Kidney (tissue), 14 donors: ENCODE measurements around the gene GARIN3. TPM values are rescaled to one million over a fixed set of nuclear protein-coding genes. Genes with fewer than 3 reads are reported as not detected.

Source experiments
- DNase-seq, 5 donors: peaks; one replicate each; pipeline ENCODE4 v3.0.0-alpha.2; 2013 to 2020
- FAIRE-seq: peaks from 2 replicates; lab custom pipeline; 2012; peaks lifted over from hg19 to GRCh38; lab: Jason Lieb, UNC
- H3K27ac ChIP-seq, 2 donors: one replicate each; pipeline ENCODE4 v1.7.0; 2013; ENCODE audit warnings: low read depth in 2 of 2, low read length in 2 of 2, inconsistent platforms in 1 of 2
- H3K27me3 ChIP-seq: one replicate; pipeline ENCODE4 v1.7.1; 2013; ENCODE audit warnings: low read length, inconsistent platforms; ENCODE audit not compliant: control insufficient read depth, insufficient read depth
- H3K36me3 ChIP-seq, 3 donors: one replicate each; pipeline versions ENCODE4 v1.7.0 to v1.7.1; 2013; ENCODE audit warnings: low read length in 3 of 3, control low read depth in 1 of 3, inconsistent platforms in 1 of 3; ENCODE audit not compliant: insufficient read depth in 3 of 3, control insufficient read depth in 2 of 3
- H3K4me1 ChIP-seq, 3 donors: one replicate each; pipeline versions ENCODE4 v1.7.0 to v1.7.1; 2013; ENCODE audit warnings: low read length in 3 of 3, inconsistent platforms in 1 of 3, low read depth in 1 of 3; ENCODE audit not compliant: control insufficient read depth in 2 of 3, insufficient read depth in 2 of 3
- H3K4me3 ChIP-seq, 3 donors: one replicate each; pipeline versions ENCODE4 v1.7.0 to v1.8.1; 2013; ENCODE audit warnings: low read length in 3 of 3, control low read depth in 1 of 3, inconsistent platforms in 1 of 3
- H3K9ac ChIP-seq, 3 donors: one replicate each; pipeline versions ENCODE4 v1.7.0 to v1.7.1; 2013; ENCODE audit warnings: low read length in 3 of 3, control low read depth in 1 of 3, inconsistent platforms in 1 of 3
- H3K9me3 ChIP-seq, 3 donors: one replicate each; pipeline versions ENCODE4 v1.7.0 to v1.7.1; 2013; ENCODE audit warnings: low read length in 3 of 3, control low read depth in 1 of 3, inconsistent platforms in 1 of 3; ENCODE audit not compliant: control insufficient read depth in 2 of 3, insufficient read depth in 1 of 3
- CTCF ChIP-seq: IDR thresholded peaks from 3 replicates; pipeline ENCODE4 v1.5.1; 2012; ENCODE audit warnings: mild to moderate bottlenecking, moderate library complexity, borderline replicate concordance; ENCODE audit not compliant: insufficient read depth; ENCODE audit errors: extremely low read depth
- intact Hi-C: fragments of 100-400 bp; cut with DNase I; formaldehyde crosslinking; loops from one replicate; pipeline ENCODE4 v1.11.1; 2022
- polyA plus RNA-seq: library from polyadenylated mRNA; stranded (reverse); fragments of 350-450 nt; fragmentation: Illumina TruSeq; extraction: RNeasy Lipid Tissue Mini Kit (QIAGEN cat#74804); gene quantifications from one replicate; pipeline ENCODE4 v1.2.3, GENCODE V29; 2014; ENCODE audit warnings: low read depth, low replicate concordance; ENCODE audit not compliant: insufficient read depth
- total RNA-seq: library from RNA; stranded (reverse); fragmentation: NEBNext Ultra II Directional; extraction: Animal tissue kit (Norgen Biotek cat#: 25700); gene quantifications from one replicate; pipeline ENCODE4 v1.2.1, GENCODE V29; 2021
- donor health status: control.
- donor health status: control.
- donor health status: control.
- donor health status: control.
- donor health status: control.
- donor health status: DM: yes; HTN: yes; CAD: no.
- donor health status: Normal renal cell carcinoma (clear cell type).

Gene GARIN3
- total and polyA plus RNA-seq, 2 donors from 2014 or later: not detected

- intact Hi-C loops: no loop called here
Observed at GRCh38 chr5:157150995-157151394, 15.1 kb downstream of the GARIN3 start.

GRCh38 chr5:157148734-157149615 is 17.1 kb downstream of the GARIN3 start:
- Histone ChIP-seq H3K9me3 (no peaks in the 10 kb centered on the region), H3K27me3 (no peaks in the 10 kb centered on the region), H3K36me3 (no peaks in the 10 kb centered on the region), H3K27ac (no peak overlapping the region), H3K4me1 (no peaks in the 10 kb centered on the region), H3K9ac (no peak overlapping the region), H3K4me3 (no peak overlapping the region)
- peak; percentile 47 for FAIRE-seq
- intact Hi-C loops: no loop called here
- TF ChIP-seq CTCF: peak; percentile 86
- peak in 4 of 5 donors; percentile 62 to 89 (median 81) for DNase-seq

More at GRCh38 chr5:157150995-157151394, 15.1 kb downstream of the GARIN3 start:
- Histone ChIP-seq H3K9ac (no peak overlapping the region), H3K27ac (no peak overlapping the region), H3K27me3 (no peaks in the 10 kb centered on the region), H3K4me3 (no peak overlapping the region), H3K4me1 (no peaks in the 10 kb centered on the region), H3K9me3 (no peaks in the 10 kb centered on the region), H3K36me3 (no peaks in the 10 kb centered on the region)
- FAIRE-seq (no peak), DNase-seq (no peak)
- TF ChIP-seq CTCF: no peak

- Histone ChIP-seq H3K27me3 (no peaks in the 10 kb centered on the region), H3K36me3 (peaks cover 0 to 2% (median 0%) of the 10 kb centered on the region in 3 donors), H3K27ac (peak overlapping the region; percentile 68 to 91), H3K4me1 (peaks cover 0 to 10% (median 6%) of the 10 kb centered on the region in 3 donors), H3K4me3 (peak overlapping the region; percentile 96 to 97 (median 96)), H3K9ac (peak overlapping the region; percentile 57 to 96 (median 95)), H3K9me3 (no peaks in the 10 kb centered on the region)
- DNase-seq (peak in 4 of 5 donors; percentile 45 to 71 (median 58)), FAIRE-seq (no peak)
- TF ChIP-seq CTCF: no peak
- intact Hi-C loops: no loop called here
Observed at GRCh38 chr5:157143127-157143971, 22.7 kb downstream of the GARIN3 start.
